HepG2 (cell line): Measurements from ENCODE around the gene SEC61A1. TPM values are rescaled to one million over a fixed set of nuclear protein-coding genes. Genes with fewer than 3 reads are reported as not detected.

Source experiments
- ATAC-seq: fragments of 200-7000 bp; cut with Tn5 transposase; 3 replicates; pipeline ENCODE4 v1.9.1; 2020; ENCODE audit warnings: mild to moderate bottlenecking, moderate library complexity
- BruUV-seq: library from RNA; stranded (reverse); fragments of 400-500 nt; replicated peaks from 2 replicates; lab custom pipeline; 2021; lab: Mats Ljungman, UMichigan
- CTCF ChIA-PET: fragments of 300-600 bp; formaldehyde crosslinking; extraction: SDS; loops from one replicate; lab custom pipeline; 2021; ENCODE audit warnings: low total read pairs, inconsistent platforms, low intra/inter-chr PET ratio; lab: Yijun Ruan, JAX
- POLR2A ChIA-PET: fragments of 350-600 bp; sonication (Branson Sonifier 250); formaldehyde crosslinking; loops from one replicate; lab custom pipeline; 2020; ENCODE audit warnings: antibody characterized with exemption, inconsistent platforms; lab: Yijun Ruan, JAX
- DNase-seq: peaks from one replicate; pipeline ENCODE4 v3.0.0-alpha.2; 2015; ENCODE audit warnings: low spot score
- FAIRE-seq: peaks from 3 replicates; lab custom pipeline; 2011; peaks lifted over from hg19 to GRCh38; lab: Jason Lieb, UNC
- H2AFZ ChIP-seq: one replicate; pipeline ENCODE4 v1.6.1; 2011; ENCODE audit warnings: low read length, inconsistent platforms
- H3K27ac ChIP-seq: fragments of 300-600 bp; 3 replicates; pipeline ENCODE4 v1.8.0; 2011; ENCODE audit warnings: mixed run types, mild to moderate bottlenecking, mixed read lengths, low read length, inconsistent platforms; ENCODE audit not compliant: insufficient read depth; ENCODE audit errors: extremely low read length
- H3K27me3 ChIP-seq, 2 experiments: fragments of 200-600 bp in 1 of 2; 2 replicates in 1 of 2; 3 replicates in 1 of 2; pipeline versions ENCODE4 v1.6.0 to v1.8.0; 2011; ENCODE audit warnings: low read length in 2 of 2, mild to moderate bottlenecking in 2 of 2, moderate library complexity in 2 of 2, inconsistent platforms in 1 of 2; ENCODE audit not compliant: insufficient read depth in 2 of 2, control insufficient read depth in 1 of 2
- H3K36me3 ChIP-seq, 2 experiments: fragments of 200-600 bp in 1 of 2; replicated peaks in 1 of 2; 2 replicates in 1 of 2; 3 replicates in 1 of 2; pipeline versions ENCODE4 v1.5.1 to v1.8.0; 2011; ENCODE audit warnings: low read length in 2 of 2, inconsistent platforms in 1 of 2; ENCODE audit not compliant: insufficient read depth in 2 of 2, control insufficient read depth in 1 of 2
- H3K4me1 ChIP-seq: 2 replicates; pipeline ENCODE4 v1.5.1; 2012; ENCODE audit warnings: low read length, inconsistent platforms; ENCODE audit not compliant: insufficient read depth
- H3K4me2 ChIP-seq: 2 replicates; pipeline ENCODE4 v1.6.0; 2011; ENCODE audit warnings: low read depth, low read length, inconsistent platforms
- H3K4me3 ChIP-seq, 3 experiments: fragments of 200-600 bp in 1 of 3; sonication (generic), shearing (Covaris generic) in 1 of 3; replicated peaks in 1 of 3; 2 replicates each; pipeline ENCODE4 v1.5.1; 2011 to 2016; ENCODE audit warnings: low read length in 3 of 3, inconsistent platforms in 2 of 3, low read depth in 2 of 3, mild to moderate bottlenecking in 2 of 3, control low read depth in 1 of 3, mixed read lengths in 1 of 3; ENCODE audit not compliant: insufficient read depth in 1 of 3
- H3K79me2 ChIP-seq: one replicate; pipeline ENCODE4 v1.6.1; 2011; ENCODE audit warnings: low read length, inconsistent platforms; ENCODE audit not compliant: insufficient read depth
- H3K9ac ChIP-seq: 2 replicates; pipeline ENCODE4 v1.6.0; 2011; ENCODE audit warnings: mild to moderate bottlenecking, low read depth, low read length, inconsistent platforms; ENCODE audit not compliant: insufficient read depth
- H3K9me3 ChIP-seq: 2 replicates; pipeline ENCODE4 v1.5.1; 2012; ENCODE audit warnings: mild to moderate bottlenecking, low read length
- H4K20me1 ChIP-seq: 2 replicates; pipeline ENCODE4 v1.6.0; 2011; ENCODE audit warnings: inconsistent platforms, mild to moderate bottlenecking, low read length, moderate library complexity; ENCODE audit not compliant: insufficient read depth
- NONO ChIP-seq, 2 experiments: fragments of 450-650 bp in 1 of 2; sonication (generic) in 1 of 2; formaldehyde crosslinking in 1 of 2; IDR thresholded peaks in 1 of 2; conservative IDR thresholded peaks in 1 of 2; 2 replicates each; pipeline versions ENCODE4 v1.6.1 to v1.8.0; 2017 to 2022; ENCODE audit warnings: mild to moderate bottlenecking in 1 of 2, missing genetic modification reagents in 1 of 2, moderate library complexity in 1 of 2
- POLR2AphosphoS2 ChIP-seq: IDR thresholded peaks from 2 replicates; pipeline ENCODE4 v1.6.1; 2011; ENCODE audit warnings: low read depth, low read length, improper control_type of control experiment
- POLR2G ChIP-seq: fragments of 200-400 bp; formaldehyde crosslinking; IDR thresholded peaks from 2 replicates; pipeline ENCODE4 v1.6.1; 2018; ENCODE audit warnings: mild to moderate bottlenecking, low read depth, low read length, moderate library complexity
- SP5 ChIP-seq: IDR thresholded peaks from 2 replicates; pipeline ENCODE4 v1.6.1; 2016; ENCODE audit warnings: low read depth, borderline replicate concordance
- ZSCAN22 ChIP-seq: sonication (generic); formaldehyde crosslinking; IDR thresholded peaks from 2 replicates; pipeline ENCODE4 v1.4.0; 2020; ENCODE audit warnings: mild to moderate bottlenecking, missing genetic modification reagents
- WGBS: methylation state at CpG from one replicate; pipeline ENCODE4 v1.1.6; 2017; ENCODE audit warnings: low lambda C conversion rate; 5-methylcytosine and 5-hydroxymethylcytosine counted together
- in situ Hi-C: cut with HindIII; loops from 2 replicates; pipeline ENCODE4 v1.10.0; 2017; ENCODE audit warnings: low pct_unique_long_range_greater_than_20kb; ENCODE audit not compliant: extremely low pct_ligation_motif_present
- intact Hi-C: fragments of 100-400 bp; cut with micrococcal nuclease; formaldehyde crosslinking; loops from one replicate; pipeline ENCODE4 v1.10.0; 2022; ENCODE audit not compliant: unreplicated experiment
- polyA plus RNA-seq, 8 experiments: library from polyadenylated mRNA; depleted of rRNA in 3 of 8; stranded (reverse) in 7 of 8; unstranded in 1 of 8; fragments of >200 nt; fragmentation: Illumina TruSeq in 4 of 8; extraction: Trizol in 4 of 8; gene quantifications; 2 replicates each; pipeline versions ENCODE4 v1.2.1 to v1.2.3, GENCODE V29; 2011 to 2016; ENCODE audit warnings: low read depth in 4 of 8, missing spikeins in 1 of 8, mixed read lengths in 1 of 8; ENCODE audit not compliant: insufficient read depth in 1 of 8
- total RNA-seq, 5 experiments: library from RNA; depleted of rRNA; stranded (reverse); fragments of >200 nt; fragmentation: Illumina TruSeq; extraction: Trizol; gene quantifications; 2 replicates each; pipeline ENCODE4 v1.2.3, GENCODE V29; 2016; ENCODE audit warnings: low read depth in 1 of 5
- TF ChIP-seq, protein P1 (sequence below): IDR thresholded peaks from 2 replicates; pipeline ENCODE4 v1.6.1; 2016; ENCODE audit warnings: low read depth, missing genetic modification reagents, missing compliant biosample characterization

Gene SEC61A1
- total and polyA plus RNA-seq, 2 of the 13 experiments (the other 11 are each of a cell fraction or from before 2014, with no cell fraction given): 170 to 203 TPM

DNA sequence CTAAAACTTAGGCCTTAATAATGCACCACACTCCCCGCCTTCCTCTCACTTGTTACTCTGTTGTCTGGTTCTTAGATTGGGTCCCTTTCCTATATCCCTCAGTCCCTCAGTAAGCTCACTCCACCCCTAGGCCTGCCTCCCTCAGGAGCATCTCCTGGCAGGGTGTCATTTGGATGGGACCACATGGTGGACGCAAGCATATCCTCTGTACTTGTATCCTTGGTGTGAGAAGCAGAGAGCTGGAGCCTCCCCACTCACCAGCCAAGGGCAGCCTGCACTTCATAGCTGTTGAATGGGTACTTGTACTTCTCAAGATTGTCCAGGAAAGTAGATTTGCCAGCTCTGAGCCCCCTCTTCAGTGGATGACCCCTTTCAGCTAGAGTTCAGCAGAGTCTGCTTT is 11.6 kb downstream of the SEC61A1 start:
- DNase-seq (no peak), FAIRE-seq (no peak), ATAC-seq (no peak)
- in situ Hi-C loops (no loop called here), intact Hi-C loops (no loop called here)
- no peaks in the 10 kb centered on the region for H3K9me3 ChIP-seq
- BruUV-seq: no TSS peak
- H3K27ac ChIP-seq: no peak overlapping the region
- H3K36me3 ChIP-seq: peaks cover 50 to 97% of the 10 kb centered on the region in 2 experiments
- WGBS: 97% methylated on average over 2 of the region's 2 CpGs
- H3K27me3 ChIP-seq: no peaks in the 10 kb centered on the region
- CTCF ChIA-PET: no interaction called here
- no peak overlapping the region for H3K4me2 ChIP-seq
- no peak overlapping the region for H3K9ac ChIP-seq
- H3K79me2 ChIP-seq: no peaks in the 10 kb centered on the region
- H3K4me3 ChIP-seq: no peak overlapping the region
- 0 out of 2 replicates have a peak, but pooled peaks have one; percentile 52 for TF ChIP-seq POLR2AphosphoS2
- TF ChIP-seq POLR2G: no peak
- no peak for TF ChIP-seq ZSCAN22 (CRISPR knock-in tag)
- TF ChIP-seq NONO (IDR thresholded peaks at IDR 0.05): no peak
- no peak for TF ChIP-seq NONO (CRISPR knock-in tag; conservative IDR thresholded peaks at IDR 0.05)
- TF ChIP-seq, protein P1, sequence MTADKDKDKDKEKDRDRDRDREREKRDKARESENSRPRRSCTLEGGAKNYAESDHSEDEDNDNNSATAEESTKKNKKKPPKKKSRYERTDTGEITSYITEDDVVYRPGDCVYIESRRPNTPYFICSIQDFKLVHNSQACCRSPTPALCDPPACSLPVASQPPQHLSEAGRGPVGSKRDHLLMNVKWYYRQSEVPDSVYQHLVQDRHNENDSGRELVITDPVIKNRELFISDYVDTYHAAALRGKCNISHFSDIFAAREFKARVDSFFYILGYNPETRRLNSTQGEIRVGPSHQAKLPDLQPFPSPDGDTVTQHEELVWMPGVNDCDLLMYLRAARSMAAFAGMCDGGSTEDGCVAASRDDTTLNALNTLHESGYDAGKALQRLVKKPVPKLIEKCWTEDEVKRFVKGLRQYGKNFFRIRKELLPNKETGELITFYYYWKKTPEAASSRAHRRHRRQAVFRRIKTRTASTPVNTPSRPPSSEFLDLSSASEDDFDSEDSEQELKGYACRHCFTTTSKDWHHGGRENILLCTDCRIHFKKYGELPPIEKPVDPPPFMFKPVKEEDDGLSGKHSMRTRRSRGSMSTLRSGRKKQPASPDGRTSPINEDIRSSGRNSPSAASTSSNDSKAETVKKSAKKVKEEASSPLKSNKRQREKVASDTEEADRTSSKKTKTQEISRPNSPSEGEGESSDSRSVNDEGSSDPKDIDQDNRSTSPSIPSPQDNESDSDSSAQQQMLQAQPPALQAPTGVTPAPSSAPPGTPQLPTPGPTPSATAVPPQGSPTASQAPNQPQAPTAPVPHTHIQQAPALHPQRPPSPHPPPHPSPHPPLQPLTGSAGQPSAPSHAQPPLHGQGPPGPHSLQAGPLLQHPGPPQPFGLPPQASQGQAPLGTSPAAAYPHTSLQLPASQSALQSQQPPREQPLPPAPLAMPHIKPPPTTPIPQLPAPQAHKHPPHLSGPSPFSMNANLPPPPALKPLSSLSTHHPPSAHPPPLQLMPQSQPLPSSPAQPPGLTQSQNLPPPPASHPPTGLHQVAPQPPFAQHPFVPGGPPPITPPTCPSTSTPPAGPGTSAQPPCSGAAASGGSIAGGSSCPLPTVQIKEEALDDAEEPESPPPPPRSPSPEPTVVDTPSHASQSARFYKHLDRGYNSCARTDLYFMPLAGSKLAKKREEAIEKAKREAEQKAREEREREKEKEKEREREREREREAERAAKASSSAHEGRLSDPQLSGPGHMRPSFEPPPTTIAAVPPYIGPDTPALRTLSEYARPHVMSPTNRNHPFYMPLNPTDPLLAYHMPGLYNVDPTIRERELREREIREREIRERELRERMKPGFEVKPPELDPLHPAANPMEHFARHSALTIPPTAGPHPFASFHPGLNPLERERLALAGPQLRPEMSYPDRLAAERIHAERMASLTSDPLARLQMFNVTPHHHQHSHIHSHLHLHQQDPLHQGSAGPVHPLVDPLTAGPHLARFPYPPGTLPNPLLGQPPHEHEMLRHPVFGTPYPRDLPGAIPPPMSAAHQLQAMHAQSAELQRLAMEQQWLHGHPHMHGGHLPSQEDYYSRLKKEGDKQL (CRISPR knock-in tag): no peak
- TF ChIP-seq SP5: no peak
- H4K20me1 ChIP-seq: peaks cover 6% of the 10 kb centered on the region; the same call in 1 of the 2 replicates
- no peaks in the 10 kb centered on the region for H3K4me1 ChIP-seq
- H2AFZ ChIP-seq: no peak overlapping the region
- POLR2A ChIA-PET: interaction anchor here (1.9 kb wide), 1 partner anchor 10 kb away, joined by 4 read pairs; no protein-coding TSS in a partner anchor
